ENCODE results near the gene PIGC. TPM values are rescaled to one million over a fixed set of nuclear protein-coding genes. Genes with fewer than 3 reads are reported as not detected.

Gene PIGC
- total RNA-seq, 1 donor = 22.4 TPM

DNA sequence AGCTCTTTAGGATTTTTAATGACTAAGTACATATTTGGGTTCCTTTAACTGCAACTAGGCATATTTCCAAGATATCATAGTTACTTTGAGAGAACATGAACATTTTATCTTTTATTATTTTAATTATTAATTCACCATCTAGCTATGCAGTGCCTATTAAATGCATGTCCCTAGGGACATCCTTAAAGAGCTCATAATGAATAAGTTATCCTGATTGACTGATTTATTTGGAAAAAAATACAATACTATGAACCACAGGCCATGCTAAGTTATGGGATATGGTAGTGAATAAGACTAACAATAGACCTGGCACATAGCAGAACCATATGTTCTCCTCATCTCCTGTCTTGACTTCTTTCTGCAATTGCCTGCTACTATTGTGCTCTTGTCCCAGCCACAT, 39.7 kb downstream of the PIGC start:
- Histone ChIP-seq H3K4me1 (ENCODE audit: insufficient read depth, low read length) (peaks cover 2% of the 10 kb centered on the region), H2AFZ (ENCODE audit: low read length) (no peak overlapping the region), H3K79me2 (ENCODE audit: insufficient read depth, low read length) (no peaks in the 10 kb centered on the region), H3K36me3 (ENCODE audit: insufficient read depth, low read length) (no peaks in the 10 kb centered on the region), H3K4me2 (ENCODE audit: insufficient read depth, low read length) (no peak overlapping the region), H4K20me1 (ENCODE audit: insufficient read depth, low read length) (no peaks in the 10 kb centered on the region), H3K9me3 (ENCODE audit: low read depth, low read length) (no peaks in the 10 kb centered on the region), H3K4me3 (ENCODE audit: insufficient read depth, low read length) (no peak overlapping the region), H3K27me3 (ENCODE audit: insufficient read depth, low read length) (no peaks in the 10 kb centered on the region), H3K27ac (ENCODE audit: low read depth, low read length) (no peak overlapping the region)
- DNase-seq (ENCODE audit: insufficient read length, low spot score, missing footprints) = no peak
- no peak for TF ChIP-seq CTCF (IDR thresholded peaks at IDR 0.05; ENCODE audit: extremely low read depth, low read depth, low read length)

DNA sequence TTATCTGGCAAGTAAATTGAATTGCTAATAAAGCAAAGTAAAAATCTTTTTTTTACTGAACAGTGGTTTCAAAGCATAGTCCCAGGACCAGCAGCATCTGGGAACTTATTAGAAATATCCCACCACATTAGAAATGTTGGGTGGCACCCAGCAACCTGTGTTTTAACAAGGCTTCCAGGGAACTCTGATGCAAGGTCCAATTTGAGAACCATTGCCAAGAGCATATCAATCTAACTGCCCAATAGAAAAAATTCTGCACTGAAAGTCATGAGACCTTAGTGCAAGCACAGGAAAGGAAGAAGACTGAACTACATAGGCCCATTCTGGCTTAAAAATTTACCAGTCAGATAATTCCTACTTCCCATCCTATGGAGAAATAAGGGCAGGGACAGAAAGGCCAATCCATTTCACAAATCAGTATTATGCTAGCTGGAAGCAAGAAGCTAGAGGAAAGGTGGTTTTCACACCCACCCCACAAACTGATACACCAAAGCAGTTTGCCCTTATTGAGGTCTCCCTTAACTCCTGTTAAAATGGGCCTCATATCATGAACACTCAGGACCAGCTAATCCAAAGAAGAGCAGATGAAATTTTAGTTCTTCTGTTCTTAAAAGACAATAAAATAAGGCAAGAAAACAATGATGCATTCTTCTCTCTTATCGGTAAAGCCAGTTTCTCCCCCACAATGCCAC, 40.8 kb downstream of the PIGC start:
- TF ChIP-seq CTCF (IDR thresholded peaks at IDR 0.05; ENCODE audit: extremely low read depth, low read depth, low read length) = no peak
- Histone ChIP-seq H3K79me2 (ENCODE audit: insufficient read depth, low read length) (no peaks in the 10 kb centered on the region), H3K4me1 (ENCODE audit: insufficient read depth, low read length) (peaks cover 13% of the 10 kb centered on the region), H3K27ac (ENCODE audit: low read depth, low read length) (no peak overlapping the region), H3K36me3 (ENCODE audit: insufficient read depth, low read length) (no peaks in the 10 kb centered on the region), H3K27me3 (ENCODE audit: insufficient read depth, low read length) (no peaks in the 10 kb centered on the region), H3K4me2 (ENCODE audit: insufficient read depth, low read length) (no peak overlapping the region), H2AFZ (ENCODE audit: low read length) (no peak overlapping the region), H4K20me1 (ENCODE audit: insufficient read depth, low read length) (no peaks in the 10 kb centered on the region), H3K9me3 (ENCODE audit: low read depth, low read length) (no peaks in the 10 kb centered on the region), H3K4me3 (ENCODE audit: insufficient read depth, low read length) (no peak overlapping the region)
- no peak for DNase-seq (ENCODE audit: insufficient read length, low spot score, missing footprints)

DNA sequence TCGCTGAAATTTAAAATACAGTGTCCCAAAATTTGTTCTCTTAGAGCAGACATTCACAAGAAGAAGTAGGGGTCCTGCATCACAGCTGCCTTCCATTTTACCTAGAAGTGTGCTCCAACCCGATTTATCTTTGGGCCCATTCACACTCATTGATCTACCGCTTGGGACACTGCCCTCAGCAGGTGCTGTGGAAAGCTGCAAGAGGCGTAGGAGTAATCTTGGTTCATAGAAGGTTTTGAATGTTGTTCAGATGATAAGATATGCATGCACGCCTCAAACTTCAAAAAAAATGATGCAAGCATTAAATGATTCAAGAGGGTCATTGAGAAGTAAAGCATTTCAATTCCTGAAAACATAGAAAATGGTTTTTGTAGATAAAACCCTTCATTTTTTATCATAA, 42.0 kb downstream of the PIGC start:
- Histone ChIP-seq H3K79me2 (ENCODE audit: insufficient read depth, low read length) (no peaks in the 10 kb centered on the region), H2AFZ (ENCODE audit: low read length) (no peak overlapping the region), H3K4me1 (ENCODE audit: insufficient read depth, low read length) (peaks cover 21% of the 10 kb centered on the region), H4K20me1 (ENCODE audit: insufficient read depth, low read length) (no peaks in the 10 kb centered on the region), H3K4me3 (ENCODE audit: insufficient read depth, low read length) (no peak overlapping the region), H3K27ac (ENCODE audit: low read depth, low read length) (no peak overlapping the region), H3K36me3 (ENCODE audit: insufficient read depth, low read length) (no peaks in the 10 kb centered on the region), H3K27me3 (ENCODE audit: insufficient read depth, low read length) (no peaks in the 10 kb centered on the region), H3K4me2 (ENCODE audit: insufficient read depth, low read length) (no peak overlapping the region), H3K9me3 (ENCODE audit: low read depth, low read length) (no peaks in the 10 kb centered on the region)
- no peak for TF ChIP-seq CTCF (IDR thresholded peaks at IDR 0.05; ENCODE audit: extremely low read depth, low read depth, low read length)
- DNase-seq (ENCODE audit: insufficient read length, low spot score, missing footprints) = no peak

DNA sequence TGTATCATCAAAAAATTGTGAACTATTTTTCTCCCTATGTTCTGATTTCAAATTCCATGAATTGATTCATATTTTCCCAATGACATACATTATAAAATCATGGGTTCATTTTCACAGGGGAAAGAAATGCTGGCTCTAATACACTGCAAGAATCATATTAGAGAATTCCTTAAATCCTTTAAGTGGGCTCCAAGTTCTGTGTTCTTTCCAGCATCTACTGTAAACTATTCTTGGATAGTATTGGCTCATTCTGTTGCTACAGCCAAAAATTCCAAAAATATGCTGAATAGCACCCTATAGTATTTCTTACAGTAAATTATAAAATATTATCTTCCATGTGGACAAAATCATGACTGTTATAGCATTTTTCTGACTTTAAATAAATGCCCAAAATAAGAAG, 42.4 kb downstream of the PIGC start:
- Histone ChIP-seq H3K27ac (ENCODE audit: low read depth, low read length) (no peak overlapping the region), H3K4me2 (ENCODE audit: insufficient read depth, low read length) (no peak overlapping the region), H3K79me2 (ENCODE audit: insufficient read depth, low read length) (no peaks in the 10 kb centered on the region), H3K27me3 (ENCODE audit: insufficient read depth, low read length) (no peaks in the 10 kb centered on the region), H3K4me1 (ENCODE audit: insufficient read depth, low read length) (peaks cover 21% of the 10 kb centered on the region), H4K20me1 (ENCODE audit: insufficient read depth, low read length) (no peaks in the 10 kb centered on the region), H3K36me3 (ENCODE audit: insufficient read depth, low read length) (no peaks in the 10 kb centered on the region), H3K9me3 (ENCODE audit: low read depth, low read length) (no peaks in the 10 kb centered on the region), H2AFZ (ENCODE audit: low read length) (no peak overlapping the region), H3K4me3 (ENCODE audit: insufficient read depth, low read length) (no peak overlapping the region)
- no peak for DNase-seq (ENCODE audit: insufficient read length, low spot score, missing footprints)
- TF ChIP-seq CTCF (IDR thresholded peaks at IDR 0.05; ENCODE audit: extremely low read depth, low read depth, low read length) = no peak
